ENCODE measurements around the gene CYP2A7. TPM values are rescaled to one million over a fixed set of nuclear protein-coding genes. Genes with fewer than 3 reads are reported as not detected.
"Not testable (repeated sequence)": the region's sequence is repeated elsewhere in the genome, so short reads cannot be mapped to it uniquely, and the experiment has no call there.

CYP2A7 gene
- not detected in 2 replicates for polyA plus RNA-seq (2014; cell fraction: cytosol; rRNA removed)
- polyA plus RNA-seq (2014; cell fraction: nucleus; rRNA removed), result not detected in 2 replicates

GRCh38 chr19:40882062-40882461, at the start of gene CYP2A7:
TSS of gene CYP2A7 (minus strand) at chr19:40882231. CDS start at chr19:40882210, 21 bp downstream.
- not testable (repeated sequence) for DNase-seq (ENCODE audit: low spot score)

GRCh38 chr19:40930799-40931198, 48.8 kb upstream of the CYP2A7 start:
- DNase-seq (ENCODE audit: low spot score), result not testable (repeated sequence)

GRCh38 chr19:40929942-40930341, 47.9 kb upstream of the CYP2A7 start:
- not testable (repeated sequence) for DNase-seq (ENCODE audit: low spot score)

GRCh38 chr19:40928850-40929249, 46.8 kb upstream of the CYP2A7 start:
- DNase-seq (ENCODE audit: low spot score), result no peak

GRCh38 chr19:40927567-40927966, 45.5 kb upstream of the CYP2A7 start:
- DNase-seq (ENCODE audit: low spot score), result no peak

- DNase-seq (ENCODE audit: low spot score), result not testable (repeated sequence)
Observed at GRCh38 chr19:40926276-40926675, 44.2 kb upstream of the CYP2A7 start.

- no peak for DNase-seq (ENCODE audit: low spot score)
Observed at GRCh38 chr19:40923934-40924391, 41.9 kb upstream of the CYP2A7 start.

GRCh38 chr19:40922237-40923160, 40.5 kb upstream of the CYP2A7 start:
- not testable (repeated sequence) for DNase-seq (ENCODE audit: low spot score)

- DNase-seq (ENCODE audit: low spot score), result no peak
Observed at GRCh38 chr19:40921005-40921897, 39.2 kb upstream of the CYP2A7 start.

GRCh38 chr19:40920300-40921004, 38.4 kb upstream of the CYP2A7 start:
- DNase-seq (ENCODE audit: low spot score), result no peak

GRCh38 chr19:40919530-40920299, 37.7 kb upstream of the CYP2A7 start:
- not testable (repeated sequence) for DNase-seq (ENCODE audit: low spot score)

- DNase-seq (ENCODE audit: low spot score), result not testable (repeated sequence)
Observed at GRCh38 chr19:40918303-40918702, 36.3 kb upstream of the CYP2A7 start.

- no peak for DNase-seq (ENCODE audit: low spot score)
Observed at GRCh38 chr19:40908976-40909375, 26.9 kb upstream of the CYP2A7 start.

- DNase-seq (ENCODE audit: low spot score), result no peak
Observed at GRCh38 chr19:40907968-40908735, 26.1 kb upstream of the CYP2A7 start.

- DNase-seq (ENCODE audit: low spot score), result no peak
Observed at GRCh38 chr19:40906512-40906911, 24.5 kb upstream of the CYP2A7 start.

- DNase-seq (ENCODE audit: low spot score), result not testable (repeated sequence)
Observed at GRCh38 chr19:40904673-40905156, 22.7 kb upstream of the CYP2A7 start.

GRCh38 chr19:40901975-40902750, 20.1 kb upstream of the CYP2A7 start:
- not testable (repeated sequence) for DNase-seq (ENCODE audit: low spot score)

GRCh38 chr19:40900521-40900920, 18.5 kb upstream of the CYP2A7 start:
- not testable (repeated sequence) for DNase-seq (ENCODE audit: low spot score)

- DNase-seq (ENCODE audit: low spot score), result not testable (repeated sequence)
Observed at GRCh38 chr19:40899964-40900363, 17.9 kb upstream of the CYP2A7 start.
